ENCODE measurements around the gene FBXL13. TPM values are rescaled to one million over a fixed set of nuclear protein-coding genes. Genes with fewer than 3 reads are reported as not detected.
"Not testable (repeated sequence)": the region's sequence is repeated elsewhere in the genome, so short reads cannot be mapped to it uniquely, and the experiment has no call there.

Gene FBXL13
- polyA plus RNA-seq, 3 donors, result 2.9 to 4.4 (median 2.9) TPM

GRCh38 chr7:102849538-102849937 is 225.1 kb downstream of the FBXL13 start:
- DNase-seq (ENCODE audit: extremely low read depth in 1 of 11, low read depth in 9 of 11, low spot score in 4 of 11), result no peak

GRCh38 chr7:102849079-102849478 is 225.5 kb downstream of the FBXL13 start:
- DNase-seq (ENCODE audit: extremely low read depth in 1 of 11, low read depth in 9 of 11, low spot score in 4 of 11), result no peak

GRCh38 chr7:102845346-102845745 is 229.2 kb downstream of the FBXL13 start:
- DNase-seq (ENCODE audit: extremely low read depth in 1 of 11, low read depth in 9 of 11, low spot score in 4 of 11), result no peak

GRCh38 chr7:102843850-102844249 is 230.7 kb downstream of the FBXL13 start:
- DNase-seq (ENCODE audit: extremely low read depth in 1 of 11, low read depth in 9 of 11, low spot score in 4 of 11), result no peak

GRCh38 chr7:102842284-102842683 is 232.3 kb downstream of the FBXL13 start:
- no peak for DNase-seq (ENCODE audit: extremely low read depth in 1 of 11, low read depth in 9 of 11, low spot score in 4 of 11)

- no peak for DNase-seq (ENCODE audit: extremely low read depth in 1 of 11, low read depth in 9 of 11, low spot score in 4 of 11)
Measured at GRCh38 chr7:102841290-102841689, 233.3 kb downstream of the FBXL13 start.

DNA sequence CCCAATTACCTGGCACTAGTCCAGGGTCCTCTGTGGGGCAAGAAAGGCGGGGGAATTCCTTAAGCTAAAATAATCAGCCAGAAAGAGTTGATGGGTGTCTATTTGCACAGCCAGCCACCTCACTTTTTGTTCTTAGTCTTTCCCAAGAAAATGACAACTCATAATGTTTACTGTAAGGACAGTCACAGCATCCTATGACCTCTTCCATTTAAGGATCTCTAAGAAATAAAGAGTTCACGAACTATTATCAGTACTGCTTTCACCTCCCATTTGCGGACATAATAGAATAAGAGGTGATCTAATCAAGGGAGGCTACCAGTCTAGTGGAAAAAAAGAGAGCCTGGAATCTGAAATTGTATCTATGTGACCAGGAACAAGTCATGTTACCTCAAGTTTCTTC is 234.2 kb downstream of the FBXL13 start:
- no peak for DNase-seq (ENCODE audit: extremely low read depth in 1 of 11, low read depth in 9 of 11, low spot score in 4 of 11)

DNA sequence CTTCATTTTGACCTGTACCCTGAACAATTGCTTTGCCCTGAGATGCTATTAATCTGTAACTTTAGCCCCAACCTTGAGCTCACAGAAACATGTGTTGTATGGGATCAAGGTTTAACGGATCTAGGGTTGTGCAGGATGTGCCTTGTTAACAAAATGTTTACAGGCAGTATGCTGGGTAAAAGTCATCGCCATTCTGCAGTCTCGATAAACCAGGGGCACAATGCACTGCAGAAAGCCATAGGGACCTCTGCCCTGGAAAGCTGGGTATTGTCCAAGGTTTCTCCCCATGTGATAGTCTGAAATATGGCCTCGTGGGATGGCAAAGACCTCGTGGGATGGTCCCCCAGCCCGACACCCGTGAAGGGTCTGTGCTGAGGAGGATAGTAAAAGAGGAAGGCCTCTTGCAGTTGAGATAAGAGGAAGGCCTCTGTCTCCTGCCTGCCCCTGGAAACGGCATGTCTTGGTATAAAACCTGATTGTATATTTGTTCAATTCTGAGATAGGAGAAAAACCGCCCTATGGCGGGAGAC is 236.0 kb downstream of the FBXL13 start:
- not testable (repeated sequence) for DNase-seq (ENCODE audit: extremely low read depth in 1 of 11, low read depth in 9 of 11, low spot score in 4 of 11)

DNA sequence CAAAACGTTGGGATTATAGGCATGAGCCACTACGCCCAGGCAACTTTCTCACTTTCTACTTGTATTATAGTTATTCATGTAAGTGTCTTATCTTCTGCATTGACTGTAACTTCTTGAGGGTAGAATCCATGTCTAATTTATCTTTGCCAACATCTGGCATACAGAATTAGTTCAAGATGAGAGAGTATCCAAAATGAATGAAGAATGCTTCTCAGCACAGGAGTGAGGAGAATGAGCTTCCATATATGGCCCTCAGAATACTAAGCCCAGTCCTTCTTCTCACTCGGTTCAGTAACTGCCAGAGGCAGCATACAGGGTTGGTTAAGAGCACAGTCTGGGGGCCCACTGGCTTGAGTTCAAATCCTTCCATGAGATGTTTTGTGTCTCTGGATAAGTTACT is 236.8 kb downstream of the FBXL13 start:
- DNase-seq (ENCODE audit: extremely low read depth in 1 of 11, low read depth in 9 of 11, low spot score in 4 of 11), result no peak

GRCh38 chr7:102836977-102837376 is 237.6 kb downstream of the FBXL13 start:
- DNase-seq (ENCODE audit: extremely low read depth in 1 of 11, low read depth in 9 of 11, low spot score in 4 of 11), result no peak

- no peak for DNase-seq (ENCODE audit: extremely low read depth in 1 of 11, low read depth in 9 of 11, low spot score in 4 of 11)
Measured at GRCh38 chr7:102836191-102836919, 238.2 kb downstream of the FBXL13 start.

DNA sequence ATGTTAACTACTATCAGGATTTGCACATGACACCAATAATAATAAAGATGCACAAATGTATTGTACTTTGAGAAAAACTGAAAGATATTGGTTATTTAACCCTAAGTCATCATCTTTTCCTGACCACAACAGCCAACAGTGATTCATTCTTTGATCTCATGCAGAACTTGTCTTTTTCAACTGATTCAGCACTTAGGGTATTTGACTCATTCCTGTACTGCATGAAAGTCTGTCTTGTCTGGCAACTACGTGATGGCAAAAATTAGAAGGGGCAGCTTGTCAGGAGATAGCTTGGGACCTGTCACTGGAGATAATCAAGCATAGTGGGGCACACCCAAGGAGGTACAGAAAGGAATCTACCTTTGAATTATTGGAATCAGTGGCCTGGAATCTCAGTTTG is 239.6 kb downstream of the FBXL13 start:
- no peak for DNase-seq (ENCODE audit: extremely low read depth in 1 of 11, low read depth in 9 of 11, low spot score in 4 of 11)

DNA sequence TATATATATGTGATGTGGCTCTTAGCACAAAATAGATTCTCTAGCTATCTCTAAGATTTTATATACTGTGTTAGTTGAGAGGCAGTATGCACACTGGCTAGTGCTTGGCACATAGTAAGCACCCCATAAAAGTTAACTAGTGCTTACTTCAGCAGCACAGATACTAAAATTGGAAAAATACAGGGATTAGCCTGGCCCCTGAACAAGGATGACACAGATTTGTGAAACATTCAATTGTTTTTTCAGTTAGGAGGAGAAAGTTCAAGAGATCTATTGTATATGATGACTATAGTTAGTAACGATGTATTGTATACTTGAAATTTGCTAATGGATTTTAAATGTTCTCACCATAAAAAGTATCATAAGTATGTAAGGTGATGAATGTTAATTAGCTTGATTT is 240.1 kb downstream of the FBXL13 start:
- no peak for DNase-seq (ENCODE audit: extremely low read depth in 1 of 11, low read depth in 9 of 11, low spot score in 4 of 11)

DNA sequence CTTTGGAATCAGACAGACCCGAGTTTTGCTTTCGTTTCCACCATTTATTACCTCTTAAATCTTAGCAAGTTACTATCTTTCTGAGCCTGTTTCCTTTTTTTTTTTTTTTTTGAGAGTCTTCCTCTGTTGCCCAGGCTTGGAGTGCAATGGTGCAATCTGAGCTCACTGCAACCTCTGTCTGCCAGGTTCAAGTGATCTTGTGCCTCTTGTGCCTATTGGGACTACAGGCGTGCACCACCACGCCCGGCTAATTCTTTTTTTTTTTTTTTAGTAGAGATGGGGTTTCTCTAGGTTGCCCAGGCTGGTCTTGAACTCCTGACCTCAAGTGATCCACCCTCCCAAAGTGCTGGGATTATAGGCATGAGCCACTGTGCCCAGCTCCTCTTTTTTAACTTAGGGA is 241.3 kb downstream of the FBXL13 start:
- DNase-seq (ENCODE audit: extremely low read depth in 1 of 11, low read depth in 9 of 11, low spot score in 4 of 11), result no peak

- no peak for DNase-seq (ENCODE audit: extremely low read depth in 1 of 11, low read depth in 9 of 11, low spot score in 4 of 11)
Measured at GRCh38 chr7:102832674-102833073, 241.9 kb downstream of the FBXL13 start.

DNA sequence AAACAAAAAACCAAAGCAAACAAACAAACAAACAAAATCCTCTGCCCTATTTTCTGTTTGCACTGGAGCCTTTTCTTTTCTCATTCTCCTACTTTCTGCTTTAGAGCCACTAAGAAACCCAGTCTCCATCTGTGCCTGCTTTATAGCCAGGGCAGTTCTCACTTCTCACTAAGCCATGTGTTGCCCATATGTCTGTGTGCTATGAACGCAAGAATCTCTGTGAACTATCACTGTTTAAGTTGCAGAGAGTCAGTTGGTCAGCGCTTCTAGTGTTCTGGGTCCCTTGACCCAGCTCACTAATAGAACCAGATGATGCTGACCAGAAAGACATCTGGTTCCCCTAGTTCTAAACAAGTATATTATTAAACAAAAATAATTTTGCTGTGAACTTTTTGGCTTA is 244.4 kb downstream of the FBXL13 start:
- DNase-seq (ENCODE audit: extremely low read depth in 1 of 11, low read depth in 9 of 11, low spot score in 4 of 11), result no peak

DNA sequence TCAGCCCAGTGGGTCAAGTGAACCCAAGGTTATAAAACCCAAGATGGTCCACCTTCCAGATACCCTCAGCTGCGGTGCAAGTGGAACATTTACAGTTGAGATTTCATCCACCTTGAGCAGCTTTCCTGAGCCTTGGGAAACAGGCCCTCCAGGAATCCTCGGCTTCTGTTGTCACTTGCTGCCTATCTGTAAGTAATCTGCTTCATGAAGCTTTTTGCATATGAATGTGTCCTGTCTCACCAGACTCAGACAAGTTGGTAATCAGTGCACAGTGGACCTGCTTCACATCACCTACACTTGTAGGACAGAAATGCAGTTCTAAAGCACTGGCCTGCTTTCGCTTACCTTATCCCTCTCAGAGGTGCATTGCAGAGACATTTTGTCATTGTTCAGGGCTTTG is 245.5 kb downstream of the FBXL13 start:
- DNase-seq (ENCODE audit: extremely low read depth in 1 of 11, low read depth in 9 of 11, low spot score in 4 of 11), result no peak

DNA sequence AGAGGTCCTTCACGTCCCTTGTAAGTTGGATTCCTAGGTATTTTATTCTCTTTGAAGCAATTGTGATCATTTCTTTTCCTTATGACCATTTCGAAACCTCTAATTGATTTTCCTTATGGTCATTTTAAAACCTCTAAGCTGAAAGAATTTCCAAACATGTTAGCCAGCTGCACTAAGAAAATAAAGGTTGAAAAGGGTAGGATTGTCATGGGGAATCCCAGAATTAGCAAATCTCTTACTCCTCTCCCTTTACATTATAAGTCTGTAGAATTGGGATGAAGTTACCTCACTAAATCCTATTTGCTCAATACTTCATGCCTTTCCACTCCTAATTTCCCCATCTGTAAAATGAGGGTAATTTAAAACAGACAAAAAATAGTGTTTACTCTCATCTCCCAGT is 246.3 kb downstream of the FBXL13 start:
- no peak for DNase-seq (ENCODE audit: extremely low read depth in 1 of 11, low read depth in 9 of 11, low spot score in 4 of 11)

DNA sequence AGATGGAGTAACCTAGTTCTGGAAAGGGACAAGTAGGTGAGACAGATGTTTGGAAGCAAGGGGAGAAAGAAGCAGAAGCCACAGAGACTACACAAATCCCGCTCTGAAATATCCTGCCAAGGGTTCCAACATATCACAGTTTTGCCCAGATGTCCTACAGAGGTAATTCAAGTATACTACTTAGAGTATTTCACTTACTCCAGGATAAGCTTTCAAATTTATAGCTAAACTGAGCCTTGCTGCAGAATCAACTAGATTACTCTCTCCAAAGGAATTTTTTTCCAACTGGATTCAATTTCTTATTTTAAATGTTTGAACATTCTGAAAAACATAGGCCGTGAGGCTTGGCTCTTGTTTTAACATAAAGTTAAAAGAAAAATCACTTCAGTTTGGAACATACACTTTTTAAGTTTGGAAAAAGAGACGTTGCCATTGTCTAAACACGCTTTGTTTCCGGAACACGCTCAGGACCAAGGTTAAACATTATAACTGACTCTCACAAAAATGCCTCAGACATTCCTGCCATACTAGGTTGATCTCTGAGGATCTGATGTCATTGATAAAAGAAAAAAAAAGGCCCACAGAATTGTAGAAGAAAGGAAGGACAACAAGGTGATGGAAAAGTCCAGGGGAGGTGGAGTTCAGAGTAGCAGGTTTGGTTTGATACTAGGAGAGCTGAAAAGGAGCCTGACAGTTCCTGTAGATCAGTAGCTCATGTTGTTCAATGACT is 251.0 kb downstream of the FBXL13 start:
- no peak for DNase-seq (ENCODE audit: extremely low read depth in 1 of 11, low read depth in 9 of 11, low spot score in 4 of 11)

GRCh38 chr7:102821994-102822747 is 252.4 kb downstream of the FBXL13 start:
- no peak for DNase-seq (ENCODE audit: extremely low read depth in 1 of 11, low read depth in 9 of 11, low spot score in 4 of 11)
